Choroid plexus epithelial cell (primary cell): ENCODE results near the gene COL8A2.

Experiments
- DNase-seq: peaks from one replicate; pipeline ENCODE4 v3.0.0-alpha.2; 2010; ENCODE audit warnings: low read depth
- H3K4me3 ChIP-seq: 2 replicates; pipeline ENCODE4 v1.5.1; 2011; ENCODE audit warnings: low read depth, mild to moderate bottlenecking, control low read depth, low read length, moderate library complexity
- TF ChIP-seq, protein P1 (sequence below): conservative IDR thresholded peaks from 2 replicates; pipeline ENCODE4 v1.5.1; 2011; ENCODE audit warnings: low read depth, mild to moderate bottlenecking, control low read depth, inconsistent platforms, low read length, moderate library complexity

Gene COL8A2

DNA sequence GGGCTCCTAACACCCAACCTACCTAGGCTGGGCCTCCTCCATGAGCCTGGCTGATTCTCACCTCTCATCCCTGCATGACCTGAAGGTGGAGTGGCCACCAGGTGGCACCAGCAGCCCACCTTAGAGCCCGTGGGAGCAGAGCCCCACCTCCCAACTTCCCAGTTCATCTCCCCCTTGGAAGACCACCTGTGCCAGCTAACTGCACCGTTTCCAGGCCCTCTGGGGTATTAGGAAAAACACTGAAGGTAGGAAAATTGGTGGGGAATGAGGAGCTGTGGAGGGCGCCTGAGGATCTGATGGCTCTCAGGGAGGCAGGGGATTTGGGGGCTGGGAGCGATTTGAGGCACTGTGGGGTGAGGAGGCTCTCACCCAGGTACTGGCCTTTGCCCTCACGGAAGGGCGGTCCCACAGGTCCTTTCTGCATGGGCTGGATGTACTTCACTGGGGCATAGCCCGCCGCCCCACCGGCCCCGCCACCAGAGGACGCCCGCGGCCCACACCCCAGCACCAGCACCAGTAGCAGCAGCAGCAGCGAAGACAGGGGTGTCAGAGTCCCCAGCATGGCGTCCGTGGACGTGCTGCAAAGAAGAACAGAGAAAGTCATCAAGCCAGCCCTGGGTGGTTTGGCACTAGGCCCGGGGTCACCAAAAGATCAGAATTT lies 25.2 kb downstream of the COL8A2 start:
- peak; percentile 80 for DNase-seq
- H3K4me3 ChIP-seq, result no peak overlapping the region
- TF ChIP-seq, protein P1, sequence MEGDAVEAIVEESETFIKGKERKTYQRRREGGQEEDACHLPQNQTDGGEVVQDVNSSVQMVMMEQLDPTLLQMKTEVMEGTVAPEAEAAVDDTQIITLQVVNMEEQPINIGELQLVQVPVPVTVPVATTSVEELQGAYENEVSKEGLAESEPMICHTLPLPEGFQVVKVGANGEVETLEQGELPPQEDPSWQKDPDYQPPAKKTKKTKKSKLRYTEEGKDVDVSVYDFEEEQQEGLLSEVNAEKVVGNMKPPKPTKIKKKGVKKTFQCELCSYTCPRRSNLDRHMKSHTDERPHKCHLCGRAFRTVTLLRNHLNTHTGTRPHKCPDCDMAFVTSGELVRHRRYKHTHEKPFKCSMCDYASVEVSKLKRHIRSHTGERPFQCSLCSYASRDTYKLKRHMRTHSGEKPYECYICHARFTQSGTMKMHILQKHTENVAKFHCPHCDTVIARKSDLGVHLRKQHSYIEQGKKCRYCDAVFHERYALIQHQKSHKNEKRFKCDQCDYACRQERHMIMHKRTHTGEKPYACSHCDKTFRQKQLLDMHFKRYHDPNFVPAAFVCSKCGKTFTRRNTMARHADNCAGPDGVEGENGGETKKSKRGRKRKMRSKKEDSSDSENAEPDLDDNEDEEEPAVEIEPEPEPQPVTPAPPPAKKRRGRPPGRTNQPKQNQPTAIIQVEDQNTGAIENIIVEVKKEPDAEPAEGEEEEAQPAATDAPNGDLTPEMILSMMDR, result peak; percentile 84

DNA sequence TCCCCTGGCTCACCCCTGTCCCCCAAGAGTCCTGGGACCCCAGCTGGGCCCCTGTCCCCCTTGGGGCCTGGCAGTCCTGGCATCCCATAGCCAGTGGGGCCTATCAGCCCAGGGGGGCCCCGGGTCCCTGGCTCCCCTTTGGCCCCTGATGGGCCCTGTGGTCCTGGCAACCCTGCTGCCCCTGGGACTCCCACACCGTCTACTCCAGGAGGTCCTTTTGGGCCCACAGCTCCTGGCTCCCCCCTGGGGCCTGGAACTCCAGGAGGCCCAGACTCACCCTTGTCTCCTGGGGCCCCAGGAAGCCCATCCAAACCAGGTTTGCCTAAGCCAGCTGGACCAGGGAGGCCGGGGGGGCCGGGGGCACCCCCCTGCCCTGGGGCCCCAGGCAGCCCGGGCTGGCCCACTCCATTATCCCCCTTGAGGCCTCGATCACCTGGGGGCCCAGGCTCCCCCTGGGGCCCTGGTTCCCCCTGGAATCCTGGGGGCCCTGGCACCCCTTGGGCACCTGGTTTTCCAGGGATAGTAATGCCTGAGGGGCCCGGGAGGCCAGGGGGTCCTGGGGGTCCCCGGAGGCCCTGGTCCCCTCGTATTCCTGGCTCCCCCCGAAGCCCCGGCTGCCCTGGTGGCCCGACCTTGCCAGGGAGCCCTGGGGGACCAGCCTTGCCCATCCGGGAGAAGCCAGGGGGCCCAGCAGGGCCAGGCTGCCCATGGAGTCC lies 26.2 kb downstream of the COL8A2 start:
- TF ChIP-seq, protein P1, result no peak
- no peak overlapping the region for H3K4me3 ChIP-seq
- no peak for DNase-seq

DNA sequence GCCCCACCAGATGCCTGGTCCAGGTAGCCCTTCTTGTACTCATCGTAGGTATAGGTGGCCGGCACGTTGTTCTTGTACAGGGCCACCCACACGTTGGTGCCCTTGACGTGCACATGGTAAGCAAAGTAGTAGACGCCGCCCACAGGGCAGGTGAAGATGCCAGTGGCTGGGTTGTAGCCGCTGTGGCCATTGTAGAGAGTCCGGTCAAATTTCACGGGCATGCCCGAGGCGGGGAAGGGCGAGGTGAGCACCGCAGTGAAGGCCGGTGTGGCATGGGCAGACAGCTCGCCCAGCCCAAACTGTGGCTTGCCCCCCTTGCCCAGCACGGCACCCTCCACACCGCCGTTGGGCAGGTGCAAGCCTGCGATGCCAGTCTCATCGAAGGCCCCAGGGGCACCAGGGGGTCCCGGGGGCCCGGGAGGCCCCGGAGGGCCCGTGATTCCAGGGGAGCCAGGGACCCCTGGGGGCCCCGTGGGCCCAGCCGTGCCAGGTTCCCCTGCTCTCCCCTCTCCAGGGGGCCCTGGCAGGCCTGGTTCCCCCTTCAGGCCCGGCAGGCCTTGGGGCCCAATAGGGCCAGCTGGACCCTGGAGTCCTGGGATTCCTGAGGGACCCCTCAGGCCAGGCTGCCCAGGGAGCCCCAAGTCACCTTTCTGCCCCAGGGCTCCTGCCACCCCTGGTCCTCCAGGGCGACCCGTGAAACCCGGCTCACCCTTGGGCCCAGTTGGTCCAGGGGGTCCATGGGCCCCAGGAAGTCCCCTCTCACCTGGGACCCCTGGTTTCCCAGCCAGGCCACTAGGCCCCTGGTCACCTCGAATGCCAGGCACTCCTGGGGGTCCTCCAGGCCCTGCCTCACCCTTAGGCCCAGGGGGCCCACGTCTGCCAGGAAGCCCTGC lies 27.1 kb downstream of the COL8A2 start:
- TF ChIP-seq, protein P1, result no peak
- DNase-seq, result no peak
- H3K4me3 ChIP-seq, result no peak overlapping the region

DNA sequence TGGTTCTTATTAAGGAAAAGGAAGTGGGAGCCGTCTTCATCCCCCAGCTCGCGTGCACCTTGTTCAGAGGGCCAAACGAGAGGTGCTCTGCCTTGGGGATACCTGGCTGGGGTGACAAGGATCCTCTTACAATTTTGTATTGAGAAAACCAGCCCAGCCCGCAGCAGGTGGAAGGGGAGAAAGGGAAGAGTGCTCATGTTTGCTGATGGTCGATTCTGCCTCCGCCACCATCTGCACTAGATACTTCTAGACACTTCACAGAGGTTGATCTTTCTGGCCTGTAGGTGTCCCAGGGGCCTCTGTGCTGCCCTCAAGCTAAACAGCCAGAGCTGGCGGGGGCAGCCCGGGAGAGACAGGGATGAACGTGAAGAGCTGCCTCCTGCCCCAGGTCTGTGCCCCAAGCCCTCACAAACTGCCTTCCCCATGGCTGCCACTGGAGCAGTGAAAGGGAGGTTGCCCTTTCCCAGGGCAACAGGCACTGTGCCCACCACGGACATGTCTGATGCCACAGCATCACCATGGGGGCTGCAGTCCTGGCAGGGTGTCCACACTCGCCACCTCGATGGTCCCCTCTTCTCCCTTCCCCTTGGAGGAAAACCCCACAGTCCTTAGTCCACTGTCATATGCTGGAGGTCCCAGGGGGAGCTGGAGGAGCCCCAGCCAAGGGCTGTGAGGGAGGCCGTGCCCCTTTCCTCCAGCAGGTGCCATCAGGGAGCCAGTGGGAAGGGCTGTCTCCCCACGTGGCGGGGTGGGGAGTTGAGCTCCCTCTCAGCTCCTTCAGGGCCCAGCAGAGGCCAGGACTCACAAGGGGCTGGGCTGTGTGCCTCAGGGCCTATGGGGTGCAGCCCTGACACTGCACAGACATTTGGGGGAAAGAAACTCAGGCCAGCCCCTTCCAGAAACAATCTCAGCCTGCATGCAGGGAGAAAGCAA lies 28.3 kb downstream of the COL8A2 start:
- no peak overlapping the region for H3K4me3 ChIP-seq
- no peak for DNase-seq
- TF ChIP-seq, protein P1, result peak; percentile 31

- DNase-seq, result no peak
- TF ChIP-seq, protein P1, result no peak
- H3K4me3 ChIP-seq, result no peak overlapping the region
Observed at GRCh38 chr1:36095760-36096405, 29.1 kb downstream of the COL8A2 start.

DNA sequence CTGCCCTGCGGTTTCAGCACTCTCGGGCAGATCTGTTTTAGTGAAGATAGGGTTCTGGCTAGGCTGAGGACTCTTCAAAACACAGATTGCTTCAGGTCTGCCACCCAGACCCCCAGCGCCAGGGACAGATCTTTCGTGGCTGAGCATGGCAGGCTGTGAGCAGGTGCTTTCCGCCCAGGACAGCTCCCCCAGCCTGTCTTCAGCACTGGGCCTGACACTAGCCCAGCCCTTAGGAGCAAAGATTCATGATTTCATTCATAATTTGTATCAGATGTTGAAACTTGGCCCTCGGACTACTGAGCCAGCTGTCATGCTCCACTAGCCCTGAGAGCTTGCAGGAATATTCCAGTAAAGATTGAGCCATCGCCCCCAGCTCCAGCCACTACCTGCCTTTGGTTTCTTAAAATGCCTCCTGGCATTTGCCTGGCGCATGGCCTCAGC lies 30.4 kb downstream of the COL8A2 start:
- H3K4me3 ChIP-seq, result no peak overlapping the region
- no peak for DNase-seq
- TF ChIP-seq, protein P1, result no peak
